ENCODE results near the gene CWC22.
A peak's percentile ranks its signal among the peaks of the same experiment; 100 is the strongest.

The CWC22 gene

DNA sequence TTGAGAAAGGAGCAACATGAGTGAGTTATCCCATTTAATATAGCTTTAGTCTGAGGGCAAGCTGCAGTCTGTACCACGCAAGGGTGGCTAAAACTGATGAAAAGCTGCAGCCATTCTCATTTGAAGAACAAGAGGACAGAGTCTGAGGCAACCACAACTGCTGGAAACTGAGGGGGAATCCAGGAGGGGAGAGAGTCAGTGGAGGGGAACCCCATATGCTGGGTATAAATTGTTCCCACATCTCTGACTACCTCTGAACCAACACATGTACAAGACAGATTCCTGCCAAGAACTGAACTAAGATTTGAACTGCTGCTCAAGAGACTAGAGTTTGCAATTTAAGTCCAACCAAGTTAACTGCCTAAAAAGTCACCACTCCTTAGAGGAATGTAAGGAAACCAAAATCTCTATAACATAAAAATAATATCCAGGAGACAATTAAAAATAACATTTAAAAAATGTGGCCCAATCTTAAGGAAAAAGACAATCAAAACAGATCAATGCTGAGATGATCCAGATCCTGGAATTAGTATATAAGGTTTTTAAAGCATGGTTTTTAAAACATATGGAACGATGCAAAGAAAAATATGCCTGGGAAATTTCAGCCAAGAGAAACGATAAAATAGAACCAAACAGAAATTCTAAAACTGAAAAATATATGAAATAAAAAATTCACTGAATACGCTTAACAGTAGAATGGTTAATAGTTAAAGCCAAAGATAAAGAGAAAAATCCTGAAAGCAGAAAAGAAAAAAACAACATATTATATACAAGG, 11.2 kb downstream of the CWC22 start:
- ChIA-PET CTCF (interaction anchor here (1.5 kb wide), 1 partner anchor 10 kb away, joined by 4 read pairs; no protein-coding TSS in a partner anchor), POLR2A (no interaction called here)
- TF ChIP-seq, protein P1, sequence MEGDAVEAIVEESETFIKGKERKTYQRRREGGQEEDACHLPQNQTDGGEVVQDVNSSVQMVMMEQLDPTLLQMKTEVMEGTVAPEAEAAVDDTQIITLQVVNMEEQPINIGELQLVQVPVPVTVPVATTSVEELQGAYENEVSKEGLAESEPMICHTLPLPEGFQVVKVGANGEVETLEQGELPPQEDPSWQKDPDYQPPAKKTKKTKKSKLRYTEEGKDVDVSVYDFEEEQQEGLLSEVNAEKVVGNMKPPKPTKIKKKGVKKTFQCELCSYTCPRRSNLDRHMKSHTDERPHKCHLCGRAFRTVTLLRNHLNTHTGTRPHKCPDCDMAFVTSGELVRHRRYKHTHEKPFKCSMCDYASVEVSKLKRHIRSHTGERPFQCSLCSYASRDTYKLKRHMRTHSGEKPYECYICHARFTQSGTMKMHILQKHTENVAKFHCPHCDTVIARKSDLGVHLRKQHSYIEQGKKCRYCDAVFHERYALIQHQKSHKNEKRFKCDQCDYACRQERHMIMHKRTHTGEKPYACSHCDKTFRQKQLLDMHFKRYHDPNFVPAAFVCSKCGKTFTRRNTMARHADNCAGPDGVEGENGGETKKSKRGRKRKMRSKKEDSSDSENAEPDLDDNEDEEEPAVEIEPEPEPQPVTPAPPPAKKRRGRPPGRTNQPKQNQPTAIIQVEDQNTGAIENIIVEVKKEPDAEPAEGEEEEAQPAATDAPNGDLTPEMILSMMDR (IDR thresholded peaks at IDR 0.05; ENCODE audit: control extremely low read depth, extremely low read depth, low read depth, missing control alignments): no peak
- no peak for DNase-seq (ENCODE audit: extremely low spot score)

GRCh38 chr2:179991344-179991743, 15.8 kb downstream of the CWC22 start:
- TF ChIP-seq, protein P1 (IDR thresholded peaks at IDR 0.05; ENCODE audit: control extremely low read depth, extremely low read depth, low read depth, missing control alignments): peak; percentile 20
- CTCF ChIA-PET: interaction anchor here (0.8 to 1.6 kb wide), 6 partner anchors 9 to 44 kb away, joined by 3 to 5 read pairs (median 4); no protein-coding TSS in a partner anchor
- no peak for DNase-seq (ENCODE audit: extremely low spot score)
- POLR2A ChIA-PET: no interaction called here

DNA sequence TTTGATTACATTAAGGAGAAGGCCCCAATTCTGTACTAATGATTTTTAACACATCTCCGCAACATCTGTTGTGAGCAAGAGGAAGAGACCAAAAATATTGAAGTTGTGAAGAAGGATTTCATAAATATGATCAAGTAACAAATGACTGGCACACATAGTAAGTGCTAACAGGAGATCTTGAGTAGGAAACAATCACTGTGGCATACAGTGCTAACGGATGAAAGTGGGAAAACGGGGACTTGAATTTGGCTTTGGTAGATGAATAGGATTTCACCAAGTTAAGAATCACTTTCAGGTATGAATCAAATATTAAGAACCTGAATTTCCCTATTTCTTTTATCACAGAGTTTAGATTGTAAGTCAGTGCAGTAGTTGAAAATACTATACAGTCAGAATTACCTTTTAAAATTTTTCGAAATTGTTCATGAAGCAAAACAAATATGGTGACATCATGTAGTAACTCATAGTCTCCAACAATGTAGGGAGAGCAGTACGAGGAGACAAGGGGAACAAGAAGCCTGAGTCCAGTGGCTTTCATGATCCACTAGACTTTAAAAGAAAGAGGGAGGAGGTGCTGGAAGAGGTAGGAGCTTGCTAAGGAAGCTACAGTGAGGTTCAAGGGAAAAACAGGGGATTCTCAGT, 16.3 kb downstream of the CWC22 start:
- CTCF ChIA-PET: interaction anchor here (0.8 to 1.6 kb wide), 5 partner anchors 12 to 43 kb away, joined by 3 to 5 read pairs (median 5); no protein-coding TSS in a partner anchor
- DNase-seq (ENCODE audit: extremely low spot score): no peak
- POLR2A ChIA-PET: no interaction called here
- TF ChIP-seq, protein P1 (IDR thresholded peaks at IDR 0.05; ENCODE audit: control extremely low read depth, extremely low read depth, low read depth, missing control alignments): no peak

DNA sequence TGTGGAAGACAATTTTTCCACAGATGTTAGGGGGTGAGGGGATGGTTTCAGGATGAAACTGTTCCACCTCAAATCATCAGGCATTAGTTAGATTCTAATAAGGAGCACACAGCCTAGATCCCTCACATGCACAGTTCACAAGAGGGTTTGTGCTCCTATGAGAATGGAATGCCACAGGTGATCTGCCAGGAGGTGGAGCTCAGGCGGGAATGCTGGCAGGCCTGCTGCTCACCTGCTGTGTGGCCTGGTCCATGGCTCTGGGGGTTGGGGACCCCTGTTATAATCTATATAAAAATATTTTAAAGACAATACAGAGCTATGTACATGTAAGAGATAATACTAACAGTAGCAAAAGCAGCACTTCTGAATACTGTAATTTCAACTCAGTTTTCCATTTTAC, 19.2 kb downstream of the CWC22 start:
- DNase-seq (ENCODE audit: extremely low spot score): no peak
- TF ChIP-seq, protein P1 (IDR thresholded peaks at IDR 0.05; ENCODE audit: control extremely low read depth, extremely low read depth, low read depth, missing control alignments): no peak
- ChIA-PET CTCF (no interaction called here), POLR2A (no interaction called here)

DNA sequence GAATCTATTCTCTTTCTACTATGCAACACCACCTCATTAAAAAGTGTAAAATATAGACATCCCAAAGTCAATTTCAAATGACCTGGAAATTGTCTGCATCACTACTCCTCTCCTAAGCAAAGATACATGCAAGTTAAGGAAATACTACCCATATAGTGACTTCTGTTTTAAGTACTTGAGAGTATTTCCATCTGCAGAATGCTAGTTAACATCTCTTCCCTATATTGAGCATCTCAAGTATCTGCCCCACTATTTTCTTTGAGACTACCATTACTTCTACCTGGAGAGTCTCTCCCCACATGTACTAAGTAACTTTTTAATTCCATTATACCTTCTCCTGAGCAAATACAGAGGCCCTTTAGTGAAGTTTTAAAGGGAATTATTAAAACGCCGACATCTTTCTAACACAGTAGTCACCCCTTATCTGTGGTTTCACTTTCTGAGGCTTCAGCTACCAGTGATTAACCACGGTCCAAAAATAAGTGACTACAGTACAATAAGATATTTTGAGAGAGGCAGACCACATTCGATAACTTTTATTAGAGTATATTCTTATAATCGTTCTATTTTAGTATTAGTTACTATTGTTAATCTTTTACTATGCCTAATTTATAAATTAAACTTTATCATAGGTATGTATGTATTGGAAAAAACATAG, 21.8 kb downstream of the CWC22 start:
- TF ChIP-seq, protein P1 (IDR thresholded peaks at IDR 0.05; ENCODE audit: control extremely low read depth, extremely low read depth, low read depth, missing control alignments): no peak
- ChIA-PET POLR2A (no interaction called here), CTCF (interaction anchor here (1.1 to 2.3 kb wide), 3 partner anchors 9 to 16 kb away, joined by 4 to 14 read pairs (median 4); no protein-coding TSS in a partner anchor)
- no peak for DNase-seq (ENCODE audit: extremely low spot score)

- CTCF ChIA-PET: interaction anchor here (0.7 to 1.8 kb wide), 2 partner anchors 8 to 13 kb away, joined by 3 to 4 read pairs; no protein-coding TSS in a partner anchor
- TF ChIP-seq, protein P1 (IDR thresholded peaks at IDR 0.05; ENCODE audit: control extremely low read depth, extremely low read depth, low read depth, missing control alignments): no peak
- POLR2A ChIA-PET: no interaction called here
- no peak for DNase-seq (ENCODE audit: extremely low spot score)
These were observed 23.7 kb downstream of the CWC22 start for GRCh38 chr2:179983250-179983932.

All from GM10248 (cell line).